Cerebellar nuclear complex (tissue), 1 donor: ENCODE results near the gene USP9X.
"Not testable (repeated sequence)": the region's sequence is repeated elsewhere in the genome, so short reads cannot be mapped to it uniquely, and the experiment has no call there.

ENCODE experiments used
- DNase-seq, 2 experiments: peaks; one replicate each; lab custom pipeline; 2025; lab: John Stamatoyannopoulos, UW

The USP9X gene

GRCh38 chrX:41282307-41282706, 197.1 kb downstream of the USP9X start:
- DNase-seq: not testable (repeated sequence)

- not testable (repeated sequence) for DNase-seq
Measured at GRCh38 chrX:41285928-41286327, 200.7 kb downstream of the USP9X start.
